SHP77 treated with DMSO at 0.1 percent for 48 hours (cell line): ENCODE results near the gene ATG7.
"Not testable (repeated sequence)": the region's sequence is repeated elsewhere in the genome, so short reads cannot be mapped to it uniquely, and the experiment has no call there.

Source experiments
- DNase-seq: peaks from one replicate; lab custom pipeline; 2025; lab: John Stamatoyannopoulos, UW

Gene ATG7

DNA sequence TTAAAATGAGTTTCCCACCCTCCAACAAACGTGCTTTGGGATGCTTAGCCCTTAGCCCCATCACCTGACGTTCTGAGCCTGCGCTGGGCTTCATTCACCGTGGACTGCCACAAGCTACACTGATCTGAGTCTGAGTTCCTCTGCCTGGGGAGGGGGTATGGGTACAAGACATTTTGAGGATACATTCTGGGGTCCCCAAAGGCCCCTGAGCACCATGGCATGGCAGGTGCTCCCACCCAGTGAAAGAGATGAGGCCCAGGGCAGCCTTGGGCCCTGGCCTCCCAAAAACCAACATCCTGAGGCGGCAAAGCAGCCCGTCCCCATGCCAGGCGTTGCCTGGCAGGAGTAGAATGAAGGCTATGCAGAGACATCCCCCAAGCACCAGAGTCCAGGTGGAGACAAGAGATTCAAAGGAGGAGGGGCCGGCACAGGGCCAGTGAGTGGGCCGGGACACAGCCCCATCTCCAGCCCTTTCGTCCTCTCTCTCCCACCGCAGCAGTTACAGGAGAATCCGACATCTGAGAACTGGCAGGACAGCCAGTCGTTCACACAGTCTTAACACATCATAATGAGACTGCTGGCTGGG lies 297.1 kb downstream of the ATG7 start:
- no peak for DNase-seq

DNA sequence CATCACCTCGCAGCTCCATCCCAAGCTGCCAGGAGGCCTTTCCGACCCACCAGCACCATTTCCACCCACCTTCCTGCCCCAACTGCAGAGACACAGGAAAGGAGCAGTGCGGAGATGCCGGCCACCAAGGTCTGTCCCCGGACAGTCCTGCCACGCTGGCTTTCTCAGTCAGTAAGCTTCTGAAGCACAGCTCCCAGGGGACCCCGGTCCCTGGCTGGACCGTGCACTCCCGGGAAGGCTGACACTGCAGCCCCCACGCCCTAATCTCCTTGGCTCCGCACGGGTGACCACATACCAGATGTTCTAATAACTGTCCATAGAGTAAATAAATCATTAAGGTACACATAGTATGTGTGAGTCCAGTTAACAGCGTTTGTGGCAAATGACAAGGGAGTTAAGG lies 298.1 kb downstream of the ATG7 start:
- no peak for DNase-seq

DNA sequence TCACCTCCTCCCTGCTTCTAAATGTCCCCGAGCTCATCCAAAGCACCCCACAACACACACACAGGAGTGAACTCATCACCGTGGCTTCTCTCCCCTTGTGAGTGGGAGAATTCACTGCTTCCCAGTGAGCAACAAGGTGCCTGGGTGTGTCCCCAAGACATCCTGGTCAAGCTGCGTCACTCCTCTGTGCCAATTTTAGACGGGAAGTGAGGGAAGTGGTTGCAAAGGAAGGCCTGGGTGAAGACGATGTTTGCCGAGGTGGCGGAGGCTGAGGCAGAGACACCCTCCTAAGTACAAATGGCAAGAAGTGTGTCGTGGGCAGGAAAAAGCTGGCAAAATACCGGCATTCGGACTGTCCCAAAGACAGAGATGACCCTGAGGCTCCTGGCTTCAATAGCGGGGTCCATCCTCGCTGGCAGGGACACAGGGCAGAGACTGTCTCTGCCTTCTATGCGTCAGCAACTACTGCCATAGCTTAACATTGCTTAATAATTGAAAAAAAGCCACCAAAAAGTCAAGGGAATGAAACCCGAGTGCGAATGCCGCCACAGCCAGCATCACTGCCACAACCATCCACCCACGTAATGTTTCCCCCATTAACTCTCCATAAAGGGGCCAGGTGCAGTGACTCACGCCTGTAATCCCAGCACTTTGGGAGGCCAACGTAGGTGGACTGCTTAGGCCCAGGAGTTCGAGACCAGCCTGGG lies 298.7 kb downstream of the ATG7 start:
- no peak for DNase-seq

DNA sequence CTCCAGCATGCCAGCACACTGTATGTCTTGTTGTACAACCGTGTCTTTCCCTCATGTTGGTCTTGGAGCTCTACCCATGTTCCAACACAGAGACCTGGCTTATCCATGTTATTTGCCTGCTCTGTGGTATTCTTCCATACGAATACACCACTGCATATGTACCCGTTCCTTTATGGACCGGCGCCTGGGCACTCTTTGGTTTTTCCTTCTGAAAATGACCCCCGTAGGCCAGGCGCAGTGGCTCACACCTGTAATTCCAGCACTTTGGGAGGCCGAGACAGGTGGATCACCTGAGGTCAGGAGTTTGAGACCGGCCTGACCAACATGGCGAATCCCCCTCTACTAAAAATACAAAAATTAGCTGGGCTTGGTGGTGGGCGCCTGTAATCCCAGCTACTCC lies 300.5 kb downstream of the ATG7 start:
- DNase-seq: not testable (repeated sequence)

DNA sequence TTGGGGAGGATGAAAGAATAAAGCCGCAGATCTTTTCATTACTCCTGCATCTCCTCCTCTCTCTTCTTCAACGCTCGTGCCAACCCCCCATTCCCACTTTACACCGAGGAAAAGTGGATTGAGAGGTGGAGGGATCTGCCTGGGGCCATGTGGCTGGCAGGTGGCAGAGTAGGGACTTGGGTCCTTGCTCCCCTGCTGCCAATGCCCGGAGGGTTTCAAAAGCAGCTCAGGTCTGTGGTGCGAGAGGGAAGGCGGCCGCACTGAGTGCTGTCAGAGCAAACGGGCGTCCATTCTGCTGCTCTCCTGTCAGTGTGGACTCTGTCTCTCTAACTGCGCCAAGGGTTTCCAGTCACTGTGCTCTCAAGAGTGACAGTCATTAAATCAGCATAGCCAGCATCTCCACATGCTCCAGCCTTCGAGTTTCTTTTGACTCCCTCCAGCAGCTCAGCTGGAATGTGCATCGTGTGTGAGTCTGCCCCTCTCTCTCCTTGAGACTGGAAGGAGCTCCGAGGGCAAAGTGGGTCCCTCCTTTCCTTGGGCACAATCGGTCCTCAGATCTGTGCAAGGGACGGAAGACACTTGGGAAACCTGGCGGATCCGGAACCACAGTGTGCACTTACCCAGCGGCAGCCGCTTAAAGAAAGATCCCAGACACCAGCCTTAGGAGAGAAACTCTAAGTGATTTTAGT lies 302.9 kb downstream of the ATG7 start:
- no peak for DNase-seq

DNA sequence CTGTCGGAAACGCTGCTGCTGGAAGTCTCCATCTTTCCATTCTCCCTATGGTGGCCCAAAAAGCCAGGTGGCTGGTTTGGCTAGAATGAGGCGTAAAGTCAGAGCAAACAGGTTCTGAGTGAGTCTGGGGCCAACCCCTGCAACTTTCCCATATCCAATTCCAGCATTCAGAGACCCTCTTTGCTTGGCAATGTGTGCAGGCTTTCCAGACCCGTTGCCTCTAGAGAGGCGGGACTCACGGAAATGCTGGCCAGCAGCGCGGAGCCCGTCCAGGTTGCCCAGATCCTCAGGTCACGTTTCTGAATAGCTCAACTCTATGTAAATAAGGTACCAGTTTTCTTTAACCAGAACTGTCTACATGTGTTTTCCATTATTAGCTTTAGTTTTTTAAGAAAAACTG lies 303.5 kb downstream of the ATG7 start:
- DNase-seq: no peak

DNA sequence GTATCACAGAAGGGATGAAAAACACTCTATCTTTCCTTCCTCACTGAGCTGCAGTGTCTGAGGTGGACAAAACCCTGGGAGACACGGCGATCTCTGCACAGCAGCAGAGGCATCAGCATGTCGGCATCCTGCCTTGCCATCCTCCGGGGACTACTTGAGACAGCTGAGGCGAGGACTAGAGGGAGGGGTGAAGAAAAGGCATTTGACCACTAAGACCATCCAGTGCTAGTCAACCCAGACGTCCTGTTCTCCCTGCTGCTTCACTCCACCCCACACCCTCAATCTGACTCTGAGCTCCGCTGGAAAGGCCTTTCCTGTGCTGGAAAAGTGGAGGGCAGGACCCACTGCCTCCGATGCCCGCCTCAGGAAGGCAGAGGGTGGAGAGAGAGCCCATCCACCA lies 304.3 kb downstream of the ATG7 start:
- no peak for DNase-seq

DNA sequence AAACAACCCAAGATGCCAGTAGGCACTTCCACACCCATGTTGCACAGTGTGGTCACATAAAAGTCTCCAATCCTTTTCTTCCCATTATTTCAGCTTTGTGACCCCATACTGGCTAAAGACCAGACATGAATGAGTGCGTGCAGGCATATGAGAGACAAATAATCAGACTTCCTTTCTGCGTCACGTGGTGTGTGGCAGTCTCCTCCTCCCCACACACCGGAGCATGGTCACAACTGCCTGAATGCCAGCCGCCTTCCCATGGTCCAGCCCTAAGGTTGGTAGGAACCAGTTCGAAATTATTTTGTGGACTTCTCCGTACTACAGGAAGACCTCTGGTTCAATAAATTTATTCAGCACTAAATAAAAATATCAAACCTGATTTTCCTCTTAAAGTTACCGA lies 306.0 kb downstream of the ATG7 start:
- DNase-seq: no peak

DNA sequence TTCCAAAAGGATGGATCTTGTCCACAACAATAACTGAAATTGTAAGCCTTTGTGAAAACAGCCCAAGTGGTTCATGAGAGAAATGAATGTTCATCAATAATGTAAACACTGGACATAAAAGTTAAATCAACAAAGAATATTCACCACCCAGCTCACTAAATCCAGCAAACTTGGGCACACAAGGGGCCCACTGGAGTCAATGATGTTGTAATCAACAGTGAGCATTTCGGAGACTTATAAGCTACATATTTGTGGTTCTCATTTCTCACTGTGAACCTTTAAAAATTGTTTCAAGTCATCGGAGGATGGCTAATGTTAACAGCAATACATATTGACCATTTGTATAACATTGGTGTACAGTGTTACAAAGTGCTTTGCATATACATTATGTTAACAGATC lies 308.4 kb downstream of the ATG7 start:
- DNase-seq: no peak

DNA sequence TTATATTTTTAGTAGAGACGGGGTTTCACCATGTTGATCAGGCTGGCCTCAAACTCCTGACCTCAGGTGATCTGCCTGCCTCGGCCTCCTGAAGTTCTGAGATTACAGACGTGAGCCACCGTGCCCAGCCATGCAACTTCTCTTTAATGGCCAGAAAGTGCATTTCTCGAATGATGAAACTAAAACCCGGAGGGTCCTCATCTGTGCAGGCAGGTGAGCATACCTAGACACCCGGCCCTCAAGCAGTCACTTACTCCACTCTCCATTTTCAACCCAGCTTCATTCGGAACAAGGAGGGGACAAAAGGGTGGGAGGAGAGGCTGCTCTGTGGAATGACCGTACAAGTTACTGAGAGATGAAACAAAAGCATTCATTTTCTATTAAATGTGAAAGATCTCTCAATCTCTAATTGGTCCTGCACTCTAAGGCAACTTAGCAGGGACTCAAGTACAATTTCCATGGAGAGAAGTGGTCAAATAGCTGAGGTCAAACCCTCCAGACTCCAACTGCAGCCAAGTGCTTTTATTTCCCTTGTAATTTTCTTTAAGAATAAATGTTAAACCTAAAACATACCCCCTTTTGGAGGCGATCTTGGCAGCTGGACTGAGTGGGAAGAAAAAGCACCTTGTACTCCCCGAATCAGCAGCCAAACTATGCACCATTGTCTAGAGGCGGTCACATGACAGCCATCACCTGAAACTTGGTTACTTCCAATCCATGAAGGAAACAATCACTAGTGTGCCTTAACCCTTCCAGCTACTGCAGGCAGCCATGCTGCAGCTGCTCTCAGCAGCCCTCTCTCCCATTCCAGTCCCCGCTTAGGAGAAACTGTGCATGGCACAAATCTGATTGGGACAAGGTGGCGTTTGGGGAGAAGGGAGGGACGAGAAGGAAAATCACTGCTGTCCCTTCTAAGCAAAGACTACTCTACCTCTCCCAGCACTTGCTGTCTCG lies 309.3 kb downstream of the ATG7 start:
- no peak for DNase-seq

DNA sequence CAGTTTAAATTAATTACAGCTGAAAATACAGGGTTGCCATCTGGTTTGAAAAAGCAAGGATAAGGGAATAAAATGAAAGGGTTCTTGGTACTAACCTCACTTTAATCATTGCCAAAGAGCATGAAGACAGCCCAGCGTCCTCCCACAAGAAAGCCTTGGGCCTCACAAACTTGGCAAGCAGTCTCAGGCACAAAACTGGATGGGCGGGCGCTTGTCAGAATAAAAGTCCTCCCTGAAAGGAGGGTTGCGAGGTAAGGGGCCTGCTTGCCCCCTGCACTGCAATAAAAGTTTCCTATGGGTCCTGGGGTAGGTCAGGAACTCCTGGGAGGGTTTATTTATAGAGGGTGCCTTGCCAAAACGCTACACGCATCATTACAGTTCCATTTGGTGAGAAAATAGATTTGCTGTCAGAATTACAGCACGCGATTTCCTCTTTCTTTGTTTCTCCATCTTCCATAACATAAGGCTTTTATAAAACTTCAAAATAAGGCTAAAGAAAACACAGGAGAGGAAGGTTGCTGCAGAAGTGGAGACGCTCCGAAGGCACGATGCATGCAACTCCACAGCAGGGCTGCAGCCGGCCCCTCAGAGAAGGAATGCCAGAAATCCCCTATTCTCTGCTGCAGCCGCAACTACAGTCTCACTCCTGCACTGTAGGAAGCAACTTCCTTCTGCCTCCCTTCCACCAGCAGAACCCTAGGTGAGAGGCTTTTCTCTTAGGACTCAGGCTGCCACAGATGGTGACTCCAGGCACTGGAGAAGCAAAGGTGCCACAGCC lies 310.2 kb downstream of the ATG7 start:
- no peak for DNase-seq

DNA sequence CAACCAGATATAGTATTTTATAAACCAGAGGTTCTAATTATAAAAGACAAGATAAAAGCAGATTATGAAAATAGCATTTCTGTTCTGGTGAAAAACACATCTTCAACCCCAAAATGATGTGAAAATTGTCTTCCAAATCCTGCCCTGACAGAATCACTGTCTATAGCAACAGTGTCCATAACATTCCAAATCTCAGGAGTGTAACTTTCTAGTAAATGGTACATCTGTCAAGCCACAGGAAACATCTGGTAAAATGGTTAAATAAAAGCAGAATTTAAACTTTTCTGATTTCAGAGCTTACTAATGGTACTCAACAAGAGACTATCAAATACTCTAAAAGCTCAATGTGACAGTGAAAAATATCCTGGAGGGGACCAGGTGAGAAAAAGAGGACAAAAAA lies 311.0 kb downstream of the ATG7 start:
- DNase-seq: no peak

DNA sequence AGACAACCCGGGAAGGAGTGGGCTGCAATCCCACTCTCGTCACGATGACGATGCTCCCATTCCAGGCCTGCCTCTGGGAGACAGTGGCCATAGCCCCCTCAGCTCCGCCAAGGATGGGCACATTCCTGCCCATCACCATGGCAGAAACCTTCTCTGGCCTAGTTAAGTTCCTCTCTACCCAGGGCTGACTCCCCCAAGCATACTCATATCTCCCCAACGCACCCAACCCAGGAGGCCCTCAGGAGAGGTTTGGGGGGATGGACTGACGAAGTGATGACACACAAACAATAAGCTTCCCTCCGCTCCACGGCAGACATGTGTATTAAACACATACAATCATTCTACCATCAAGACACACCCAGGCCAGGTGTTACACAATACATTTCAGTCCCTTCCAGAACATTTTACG lies 311.4 kb downstream of the ATG7 start:
- DNase-seq: no peak

DNA sequence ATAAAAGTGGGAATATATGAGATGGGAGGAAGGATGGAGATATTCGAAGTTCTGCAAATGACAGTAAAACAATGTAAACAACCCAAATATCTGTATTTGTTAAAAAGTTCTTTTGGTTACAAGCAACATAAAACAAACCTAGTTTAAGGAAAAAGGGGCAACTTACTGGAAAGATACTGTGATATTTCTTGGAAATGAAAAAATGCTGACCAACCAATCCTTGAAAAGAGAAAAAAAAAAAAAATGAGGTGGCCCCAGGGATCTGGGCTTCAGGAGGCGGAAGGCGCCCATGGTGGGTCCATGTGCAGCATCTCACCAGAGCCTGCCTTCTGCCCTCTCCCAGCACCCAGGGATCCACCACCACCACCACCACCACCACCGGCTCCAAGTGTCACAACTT lies 312.4 kb downstream of the ATG7 start:
- DNase-seq: no peak

DNA sequence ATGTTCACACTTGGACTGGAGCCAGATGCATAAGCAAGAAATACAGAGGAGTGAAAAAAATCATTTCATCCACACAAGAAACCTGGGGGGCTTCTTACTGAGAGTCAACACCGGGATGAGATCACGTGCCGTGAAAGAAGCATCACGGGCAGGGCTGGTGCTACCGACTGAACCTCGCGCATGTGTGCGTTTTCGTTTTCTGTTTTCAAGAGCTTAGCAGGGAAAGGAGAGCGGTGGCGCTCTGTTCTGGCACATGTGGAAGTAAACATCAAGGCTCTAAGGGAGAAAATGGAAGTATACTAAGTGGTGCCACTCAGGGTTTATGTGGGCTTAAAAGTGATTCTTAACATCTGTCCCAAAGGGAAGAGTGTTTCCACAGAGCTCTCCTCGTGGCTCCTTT lies 315.6 kb downstream of the ATG7 start:
- no peak for DNase-seq

DNA sequence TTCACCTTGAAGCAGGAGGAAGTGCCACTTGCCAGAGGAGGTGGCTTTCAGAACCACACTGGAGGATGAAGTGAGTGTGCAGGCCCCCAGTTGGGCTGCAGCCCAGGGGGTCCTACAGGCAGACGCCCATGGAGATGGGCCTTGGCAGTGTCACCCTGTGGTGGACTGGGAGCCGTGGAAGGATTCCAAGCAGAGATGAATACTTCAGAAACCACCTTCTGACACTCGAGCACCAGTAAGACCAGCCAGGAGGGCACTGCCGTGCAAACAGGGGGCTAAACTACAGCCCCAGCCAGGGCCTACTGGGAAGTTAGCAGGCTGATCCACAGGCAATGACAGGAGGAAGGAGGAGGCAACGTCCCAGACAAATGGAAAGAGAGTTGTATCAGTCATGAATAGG lies 316.1 kb downstream of the ATG7 start:
- DNase-seq: no peak

DNA sequence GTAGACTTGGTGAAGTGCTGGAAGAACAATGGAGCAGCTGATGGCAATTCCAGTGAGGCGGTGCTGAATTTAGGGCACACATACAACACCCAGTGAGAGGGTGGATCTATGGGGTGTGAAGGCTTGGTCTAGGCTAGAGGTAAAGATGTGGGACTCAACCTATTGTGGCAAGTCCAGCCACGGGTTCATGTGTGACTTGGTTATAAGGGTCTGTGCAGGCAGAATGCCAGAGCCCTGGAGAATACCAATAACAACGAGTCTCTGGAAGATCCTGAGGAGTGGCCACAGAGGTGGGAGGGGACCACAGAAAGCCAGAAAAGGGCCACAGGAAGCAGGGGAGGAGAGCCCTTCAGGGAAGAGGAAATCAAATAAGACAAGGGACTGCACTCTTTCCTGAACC lies 316.6 kb downstream of the ATG7 start:
- DNase-seq: no peak

DNA sequence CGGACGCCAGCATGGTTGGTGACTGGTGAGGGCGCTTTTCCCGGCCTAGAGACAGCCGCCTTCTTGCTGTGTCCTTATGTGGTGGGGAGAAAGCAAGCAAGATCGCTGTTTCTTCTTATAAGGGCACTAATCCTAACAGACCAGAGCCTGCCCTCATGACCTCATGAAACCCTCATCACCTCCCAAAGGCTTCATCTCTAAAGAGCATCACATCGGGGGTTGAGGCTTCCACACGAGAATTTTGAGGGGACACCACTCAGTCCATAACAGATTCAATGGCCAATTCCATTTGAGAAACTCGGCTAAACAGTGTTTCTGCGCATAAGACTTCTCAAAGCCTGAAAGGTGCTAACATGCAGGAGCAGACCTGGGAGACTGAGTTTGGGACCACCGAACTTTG lies 317.5 kb downstream of the ATG7 start:
- no peak for DNase-seq

DNA sequence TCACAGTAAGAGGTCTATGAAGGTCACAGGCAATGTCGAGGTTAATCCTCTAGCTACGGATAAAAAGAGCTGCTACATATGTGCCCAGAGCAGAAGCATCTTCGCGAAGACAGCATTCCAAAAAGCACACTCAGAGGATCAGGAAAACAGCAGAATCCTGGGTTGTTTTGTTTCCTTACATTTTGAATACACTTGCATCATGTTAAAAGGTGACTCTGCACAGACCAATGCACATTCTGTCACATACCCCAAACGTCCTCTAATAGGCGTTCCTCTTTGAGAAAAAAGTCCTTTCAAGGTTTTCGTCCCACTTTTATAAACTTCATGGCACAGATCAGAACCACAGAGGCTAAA lies 318.8 kb downstream of the ATG7 start:
- DNase-seq: no peak

DNA sequence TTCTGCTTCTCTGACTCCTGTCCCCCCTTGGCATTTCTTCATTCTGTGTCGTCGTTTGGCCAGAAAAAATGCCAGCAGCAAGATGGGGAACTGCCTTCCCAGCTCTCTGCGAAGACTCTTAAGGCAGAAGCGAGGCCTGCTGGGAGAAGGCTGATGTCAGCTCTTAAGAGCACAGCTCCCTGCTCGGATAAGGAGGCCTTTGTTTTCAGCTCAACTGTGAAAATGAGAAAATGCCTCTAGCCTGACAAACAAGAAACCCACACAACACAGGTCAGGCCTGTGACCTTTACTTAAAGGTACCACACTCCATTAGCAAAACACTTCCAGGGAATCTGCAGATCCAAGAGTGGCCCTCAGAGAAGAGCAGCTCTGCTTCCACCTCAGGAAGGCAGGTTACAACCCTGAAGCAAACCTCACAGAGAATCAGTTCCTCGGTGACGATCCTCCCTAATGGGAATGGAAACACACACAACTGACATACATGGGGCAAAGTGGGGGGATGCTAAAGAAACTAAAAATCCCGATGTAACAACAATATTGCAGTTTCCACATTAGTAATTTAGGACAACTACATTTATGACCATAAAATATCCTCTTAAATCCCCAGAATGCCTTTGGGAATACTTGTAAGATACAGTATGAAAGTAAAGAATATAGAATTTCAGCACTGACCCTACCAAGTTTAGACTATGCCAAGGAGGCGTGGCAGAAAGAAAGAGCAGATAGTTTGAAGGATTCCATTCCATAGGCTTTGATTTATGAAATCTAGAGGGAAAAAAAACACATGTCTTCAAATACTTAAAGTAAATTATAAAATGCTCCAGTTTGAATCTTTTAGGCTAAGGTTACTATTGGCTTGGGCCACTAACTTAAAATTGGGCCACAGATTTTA lies 319.4 kb downstream of the ATG7 start:
- DNase-seq: no peak
